Coronary artery (tissue), 2 donors: ENCODE measurements around the gene TTLL5.

Experiments
- DNase-seq: peaks from one replicate; pipeline ENCODE4 v3.0.0-alpha.2; 2017; ENCODE audit warnings: low spot score
- H3K27ac ChIP-seq, 2 donors: fragments of 200-600 bp; sonication (generic); one replicate each; pipeline ENCODE4 v1.5.1; 2016 to 2019
- H3K4me3 ChIP-seq: fragments of 200-600 bp; sonication (generic); 2 replicates; pipeline ENCODE4 v1.5.1; 2016; ENCODE audit warnings: mild to moderate bottlenecking, moderate library complexity
- CTCF ChIP-seq: fragments of 200-600 bp; sonication (generic); IDR thresholded peaks from one replicate; pipeline ENCODE4 v1.5.1; 2019; ENCODE audit warnings: antibody characterized with exemption

Gene TTLL5

DNA sequence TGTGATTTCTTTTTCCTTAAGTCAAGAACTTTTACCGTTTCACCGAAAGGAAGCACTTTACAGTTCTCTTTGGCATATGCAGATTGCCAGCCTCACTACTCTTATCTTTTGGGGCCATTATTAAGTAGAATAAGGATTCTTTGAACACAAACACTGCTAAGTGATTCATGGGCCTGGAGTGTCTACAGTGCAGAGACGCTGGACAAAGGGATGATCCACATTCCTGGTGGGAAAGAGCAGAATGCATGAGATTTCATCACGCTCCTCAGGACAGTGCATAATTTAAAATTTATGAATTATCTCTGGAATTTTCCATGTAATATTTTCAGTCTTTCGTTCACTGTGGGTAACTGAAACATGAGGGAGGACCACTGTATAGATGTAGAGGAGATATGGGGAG lies 90.2 kb downstream of the TTLL5 start:
- H3K4me3 ChIP-seq: no peak overlapping the region
- H3K27ac ChIP-seq: no peak overlapping the region
- TF ChIP-seq CTCF: no peak
- DNase-seq: no peak

DNA sequence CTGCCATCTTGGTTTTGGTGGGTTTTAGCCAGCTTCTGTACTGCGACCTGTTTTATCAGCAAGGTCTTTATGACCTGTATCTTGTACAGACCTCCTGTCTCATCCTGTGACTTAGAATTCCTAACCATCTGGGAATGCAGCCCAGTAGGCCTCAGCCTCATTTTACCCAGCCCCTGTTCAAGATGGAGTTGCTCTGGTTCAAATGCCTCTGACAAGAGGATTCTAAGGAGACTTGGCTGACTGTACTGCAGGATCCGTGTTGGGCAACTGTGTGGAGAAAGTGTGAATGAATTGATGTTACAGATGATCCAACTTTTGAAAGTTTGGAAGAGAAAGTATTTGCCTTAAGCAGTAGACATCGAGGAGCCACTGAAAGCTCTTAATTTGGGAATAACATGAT lies 91.0 kb downstream of the TTLL5 start:
- no peak overlapping the region for H3K4me3 ChIP-seq
- TF ChIP-seq CTCF: no peak
- DNase-seq: no peak
- H3K27ac ChIP-seq: no peak overlapping the region

DNA sequence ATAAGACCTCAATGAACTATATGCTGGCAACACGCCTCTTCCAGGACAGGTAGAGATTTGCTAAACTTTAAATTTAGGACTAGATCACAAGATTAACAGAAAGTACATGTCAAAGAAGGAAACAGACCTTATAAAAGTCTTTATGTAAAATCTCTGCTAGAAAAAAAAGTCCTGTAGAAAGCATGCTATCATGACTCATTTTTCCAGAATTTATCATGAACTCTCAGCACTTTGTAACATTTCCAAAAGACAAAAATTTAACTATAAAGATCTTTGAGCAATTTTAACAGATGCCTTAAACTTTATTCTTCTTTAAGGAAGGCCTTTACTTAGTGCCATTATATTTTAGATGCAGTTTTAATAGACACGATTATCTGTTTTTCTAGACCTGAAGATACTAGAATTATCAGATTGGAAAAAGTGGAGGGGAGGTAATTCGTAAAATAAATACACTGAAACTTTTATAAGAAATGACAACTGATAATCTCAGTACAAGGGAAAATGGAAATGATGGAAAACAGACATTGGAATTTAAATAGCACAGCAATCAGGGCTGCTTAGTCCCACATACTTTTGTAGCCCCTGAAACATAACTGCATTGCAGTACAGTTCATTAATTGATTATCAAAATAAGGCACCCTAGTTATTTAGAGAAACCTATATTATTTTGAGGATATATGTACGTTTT lies 92.0 kb downstream of the TTLL5 start:
- peak overlapping the region in 1 of 2 donors; percentile 0 for H3K27ac ChIP-seq

DNA sequence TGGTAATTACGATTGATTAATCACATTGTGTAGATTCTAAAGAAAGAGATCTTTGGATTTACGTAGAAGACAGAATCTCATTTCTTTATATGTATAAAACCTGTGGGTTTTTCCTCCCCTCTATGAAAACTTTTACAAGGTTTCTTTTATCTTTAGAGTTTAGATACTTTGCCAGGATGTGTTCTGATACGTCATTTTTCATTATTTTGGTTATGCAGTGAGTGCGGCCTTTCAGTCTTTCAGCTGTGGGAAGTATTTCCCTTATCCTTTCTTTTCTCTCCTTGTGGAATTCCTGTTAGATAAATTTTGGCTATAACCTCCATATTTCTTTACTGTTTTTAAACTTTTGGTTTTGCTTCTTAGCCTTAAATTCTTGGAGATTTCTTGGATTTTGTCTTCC lies 92.7 kb downstream of the TTLL5 start:
- DNase-seq: no peak
- peak overlapping the region in 1 of 2 donors; percentile 0 for H3K27ac ChIP-seq
- TF ChIP-seq CTCF: no peak
- no peak overlapping the region for H3K4me3 ChIP-seq

More for the DNA sequence above, 92.0 kb downstream of the TTLL5 start:
- no peak for DNase-seq
- no peak for TF ChIP-seq CTCF
- no peak overlapping the region for H3K4me3 ChIP-seq

- no peak for TF ChIP-seq CTCF
- no peak overlapping the region for H3K4me3 ChIP-seq
- no peak overlapping the region for H3K27ac ChIP-seq
- DNase-seq: no peak
These were observed 96.8 kb downstream of the TTLL5 start for GRCh38 chr14:75757644-75758402.

DNA sequence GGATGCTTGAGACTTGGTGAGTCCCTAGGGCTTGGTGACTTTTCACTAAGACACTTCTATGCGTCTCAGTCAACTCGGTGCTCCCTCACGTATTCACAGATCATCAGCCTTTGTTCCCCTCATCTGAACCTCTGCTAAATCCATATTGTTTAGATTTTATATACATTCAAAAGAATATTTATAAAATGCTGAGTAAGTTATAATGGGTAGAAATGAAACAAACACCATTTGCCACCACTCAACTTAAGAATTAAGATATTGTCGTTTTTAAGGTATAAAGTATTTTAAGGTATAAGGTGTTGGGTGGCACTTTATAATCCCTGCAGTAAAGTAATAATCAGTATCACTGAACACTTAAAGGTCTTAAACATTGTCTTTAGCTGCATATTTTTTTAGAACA lies 103.0 kb downstream of the TTLL5 start:
- H3K27ac ChIP-seq: no peak overlapping the region
- no peak for TF ChIP-seq CTCF
- no peak overlapping the region for H3K4me3 ChIP-seq
- DNase-seq: no peak
